GM23338 (cell line): ENCODE data around the gene ESM1. TPM values are rescaled to one million over a fixed set of nuclear protein-coding genes. Genes with fewer than 3 reads are reported as not detected.

Source experiments
- ATAC-seq: fragments of 200-7000 bp; cut with Tn5 transposase; 3 replicates; pipeline ENCODE4 v1.9.1; 2020
- DNase-seq: peaks from one replicate; pipeline ENCODE4 v3.0.0-alpha.2; 2015; ENCODE audit warnings: low spot score
- H2AFZ ChIP-seq: fragments of 200-600 bp; sonication (generic); 2 replicates; pipeline ENCODE4 v1.8.0; 2016; ENCODE audit warnings: antibody characterized with exemption, mild to moderate bottlenecking, moderate library complexity
- H3F3A ChIP-seq: fragments of 200-600 bp; sonication (generic); replicated peaks from 2 replicates; pipeline ENCODE4 v1.8.0; 2017; ENCODE audit warnings: antibody characterized with exemption, mixed run types, low read depth
- H3K27ac ChIP-seq: fragments of 200-600 bp; sonication (generic); 2 replicates; pipeline ENCODE4 v1.6.1; 2016; ENCODE audit warnings: low read depth
- H3K27me3 ChIP-seq: fragments of 200-600 bp; sonication (generic); 2 replicates; pipeline ENCODE4 v1.8.0; 2016; ENCODE audit warnings: mild to moderate bottlenecking, mixed run types, moderate library complexity; ENCODE audit not compliant: insufficient read depth
- H3K36me3 ChIP-seq: fragments of 200-600 bp; sonication (generic); 2 replicates; pipeline ENCODE4 v1.8.0; 2016; ENCODE audit warnings: mild to moderate bottlenecking; ENCODE audit not compliant: insufficient read depth
- H3K4me1 ChIP-seq: fragments of 200-600 bp; sonication (generic); 2 replicates; pipeline ENCODE4 v1.8.0; 2016; ENCODE audit warnings: mild to moderate bottlenecking, moderate library complexity; ENCODE audit not compliant: insufficient read depth
- H3K4me2 ChIP-seq: fragments of 200-600 bp; sonication (generic); 2 replicates; pipeline ENCODE4 v1.7.1; 2017; ENCODE audit warnings: mixed run types
- H3K4me3 ChIP-seq: fragments of 200-600 bp; sonication (generic); 2 replicates; pipeline ENCODE4 v1.6.1; 2016; ENCODE audit warnings: mixed run types
- H3K79me2 ChIP-seq: fragments of 200-600 bp; sonication (generic); replicated peaks from 2 replicates; pipeline ENCODE4 v1.8.0; 2017; ENCODE audit warnings: mild to moderate bottlenecking; ENCODE audit not compliant: insufficient read depth
- H3K9me2 ChIP-seq: fragments of 200-600 bp; sonication (generic); 2 replicates; pipeline ENCODE4 v1.8.0; 2017; ENCODE audit not compliant: insufficient read depth
- H4K20me1 ChIP-seq: fragments of 200-600 bp; sonication (generic); replicated peaks from 2 replicates; pipeline ENCODE4 v1.8.0; 2017; ENCODE audit warnings: mild to moderate bottlenecking; ENCODE audit not compliant: insufficient read depth
- H3K27ac Mint-ChIP-seq: 2 replicates; pipeline ENCODE4 v1.8.0; 2020; ENCODE audit warnings: inconsistent platforms, mild to moderate bottlenecking, moderate library complexity, mixed read lengths
- H3K27me3 Mint-ChIP-seq: 3 replicates; pipeline ENCODE4 v1.8.0; 2022; ENCODE audit warnings: low read depth, mild to moderate bottlenecking, moderate library complexity, mixed read lengths, inconsistent platforms; ENCODE audit not compliant: insufficient read depth, poor library complexity
- H3K36me3 Mint-ChIP-seq: 3 replicates; pipeline ENCODE4 v1.8.0; 2021; ENCODE audit warnings: low read depth, mild to moderate bottlenecking, inconsistent platforms, moderate library complexity, mixed read lengths
- H3K4me1 Mint-ChIP-seq: 3 replicates; pipeline ENCODE4 v1.8.0; 2020; ENCODE audit warnings: mild to moderate bottlenecking, inconsistent platforms, mixed read lengths
- H3K4me3 Mint-ChIP-seq: 3 replicates; pipeline ENCODE4 v1.8.0; 2021; ENCODE audit warnings: moderate library complexity, mild to moderate bottlenecking, inconsistent platforms, mixed read lengths
- H3K9me3 Mint-ChIP-seq: 3 replicates; pipeline ENCODE4 v1.8.0; 2020; ENCODE audit warnings: moderate library complexity, mild to moderate bottlenecking, inconsistent platforms, mixed read lengths
- CREB1 ChIP-seq: fragments of 250-450 bp; sonication (Bioruptor Pico); IDR thresholded peaks from 2 replicates; pipeline ENCODE4 v1.5.0; 2020; ENCODE audit warnings: low read depth, mild to moderate bottlenecking, moderate library complexity
- EZH2 ChIP-seq: fragments of 200-600 bp; sonication (generic); IDR thresholded peaks from one replicate; pipeline ENCODE4 v1.8.0; 2017; ENCODE audit warnings: antibody characterized with exemption, mild to moderate bottlenecking, low read depth; ENCODE audit not compliant: unreplicated experiment
- JUNB ChIP-seq: IDR thresholded peaks from one replicate; pipeline ENCODE4 v1.6.1; 2016; ENCODE audit warnings: antibody characterized with exemption; ENCODE audit not compliant: unreplicated experiment
- NANOG ChIP-seq: IDR thresholded peaks from 2 replicates; pipeline ENCODE4 v1.6.1; 2016; ENCODE audit warnings: antibody characterized with exemption, borderline replicate concordance
- POLR2AphosphoS5 ChIP-seq: IDR thresholded peaks from 2 replicates; pipeline ENCODE4 v1.6.1; 2016; ENCODE audit warnings: antibody characterized with exemption, low read depth
- STAT1 ChIP-seq: IDR thresholded peaks from one replicate; pipeline ENCODE4 v1.6.1; 2016; ENCODE audit warnings: antibody characterized with exemption; ENCODE audit not compliant: unreplicated experiment
- ZNF114 ChIP-seq: fragments of 250-450 bp; sonication (Bioruptor Pico); IDR thresholded peaks from 2 replicates; pipeline ENCODE4 v1.5.0; 2020; ENCODE audit warnings: mild to moderate bottlenecking, moderate library complexity
- ZNF331 ChIP-seq: fragments of 250-450 bp; sonication (Bioruptor Pico); IDR thresholded peaks from 2 replicates; pipeline ENCODE4 v1.5.0; 2020; ENCODE audit warnings: low read depth, mild to moderate bottlenecking, moderate library complexity
- ZNF462 ChIP-seq: fragments of 250-450 bp; sonication (Bioruptor Pico); IDR thresholded peaks from 2 replicates; pipeline ENCODE4 v1.5.0; 2020; ENCODE audit warnings: mild to moderate bottlenecking, moderate library complexity
- polyA plus RNA-seq: library from polyadenylated mRNA; unstranded; fragments of >200 nt; fragmentation: Nextera tagmentation; extraction: Ambion mirVana; gene quantifications from 2 replicates; pipeline ENCODE4 v1.2.1, GENCODE V29; 2016
- total RNA-seq: library from RNA; depleted of rRNA; stranded (reverse); fragments of >200 nt; shearing (Covaris generic); gene quantifications from 2 replicates; pipeline ENCODE4 v1.2.3, GENCODE V29; 2014
- TF ChIP-seq, protein P1 (sequence below): IDR thresholded peaks from one replicate; pipeline ENCODE4 v1.6.1; 2018; ENCODE audit warnings: antibody characterized with exemption; ENCODE audit not compliant: unreplicated experiment
- TF ChIP-seq, protein P2 (sequence below), 2 experiments: fragments of 200-600 bp in 1 of 2; sonication (generic) in 1 of 2; conservative IDR thresholded peaks; 2 replicates each; pipeline versions ENCODE4 v1.5.1 to v1.6.1; 2016 to 2017; ENCODE audit warnings: antibody characterized with exemption in 2 of 2, low read depth in 2 of 2, mild to moderate bottlenecking in 2 of 2, moderate library complexity in 1 of 2

The ESM1 gene
- total and polyA plus RNA-seq, 2 experiments from 2014 or later, result 0.14 TPM; not detected in 1

- Histone ChIP-seq H3K27ac (no peak overlapping the region), H3K4me2 (no peak overlapping the region), H3K4me3 (no peak overlapping the region), H4K20me1 (no peaks in the 10 kb centered on the region), H3K27me3 (no peaks in the 10 kb centered on the region), H3F3A (no peaks in the 10 kb centered on the region), H3K4me1 (no peaks in the 10 kb centered on the region), H2AFZ (peak overlapping the region; percentile 32; the same call in 1 of the 2 replicates), H3K36me3 (no peaks in the 10 kb centered on the region), H3K9me2 (no peaks in the 10 kb centered on the region), H3K79me2 (no peaks in the 10 kb centered on the region)
- ATAC-seq, result no peak
- no peaks in the 10 kb centered on the region for H3K27me3 Mint-ChIP-seq
- no peaks in the 10 kb centered on the region for H3K36me3 Mint-ChIP-seq
- no peak for DNase-seq
- no peak for TF ChIP-seq CREB1 (CRISPR knock-in tag)
- TF ChIP-seq NANOG, result no peak
- TF ChIP-seq POLR2AphosphoS5, result no peak
- TF ChIP-seq ZNF114 (CRISPR knock-in tag), result no peak
- no peak for TF ChIP-seq STAT1
- TF ChIP-seq, protein P1, sequence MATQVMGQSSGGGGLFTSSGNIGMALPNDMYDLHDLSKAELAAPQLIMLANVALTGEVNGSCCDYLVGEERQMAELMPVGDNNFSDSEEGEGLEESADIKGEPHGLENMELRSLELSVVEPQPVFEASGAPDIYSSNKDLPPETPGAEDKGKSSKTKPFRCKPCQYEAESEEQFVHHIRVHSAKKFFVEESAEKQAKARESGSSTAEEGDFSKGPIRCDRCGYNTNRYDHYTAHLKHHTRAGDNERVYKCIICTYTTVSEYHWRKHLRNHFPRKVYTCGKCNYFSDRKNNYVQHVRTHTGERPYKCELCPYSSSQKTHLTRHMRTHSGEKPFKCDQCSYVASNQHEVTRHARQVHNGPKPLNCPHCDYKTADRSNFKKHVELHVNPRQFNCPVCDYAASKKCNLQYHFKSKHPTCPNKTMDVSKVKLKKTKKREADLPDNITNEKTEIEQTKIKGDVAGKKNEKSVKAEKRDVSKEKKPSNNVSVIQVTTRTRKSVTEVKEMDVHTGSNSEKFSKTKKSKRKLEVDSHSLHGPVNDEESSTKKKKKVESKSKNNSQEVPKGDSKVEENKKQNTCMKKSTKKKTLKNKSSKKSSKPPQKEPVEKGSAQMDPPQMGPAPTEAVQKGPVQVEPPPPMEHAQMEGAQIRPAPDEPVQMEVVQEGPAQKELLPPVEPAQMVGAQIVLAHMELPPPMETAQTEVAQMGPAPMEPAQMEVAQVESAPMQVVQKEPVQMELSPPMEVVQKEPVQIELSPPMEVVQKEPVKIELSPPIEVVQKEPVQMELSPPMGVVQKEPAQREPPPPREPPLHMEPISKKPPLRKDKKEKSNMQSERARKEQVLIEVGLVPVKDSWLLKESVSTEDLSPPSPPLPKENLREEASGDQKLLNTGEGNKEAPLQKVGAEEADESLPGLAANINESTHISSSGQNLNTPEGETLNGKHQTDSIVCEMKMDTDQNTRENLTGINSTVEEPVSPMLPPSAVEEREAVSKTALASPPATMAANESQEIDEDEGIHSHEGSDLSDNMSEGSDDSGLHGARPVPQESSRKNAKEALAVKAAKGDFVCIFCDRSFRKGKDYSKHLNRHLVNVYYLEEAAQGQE, result no peak
- no peak for TF ChIP-seq EZH2
- no peak for TF ChIP-seq ZNF331
- no peak for TF ChIP-seq JUNB
- TF ChIP-seq, protein P2, sequence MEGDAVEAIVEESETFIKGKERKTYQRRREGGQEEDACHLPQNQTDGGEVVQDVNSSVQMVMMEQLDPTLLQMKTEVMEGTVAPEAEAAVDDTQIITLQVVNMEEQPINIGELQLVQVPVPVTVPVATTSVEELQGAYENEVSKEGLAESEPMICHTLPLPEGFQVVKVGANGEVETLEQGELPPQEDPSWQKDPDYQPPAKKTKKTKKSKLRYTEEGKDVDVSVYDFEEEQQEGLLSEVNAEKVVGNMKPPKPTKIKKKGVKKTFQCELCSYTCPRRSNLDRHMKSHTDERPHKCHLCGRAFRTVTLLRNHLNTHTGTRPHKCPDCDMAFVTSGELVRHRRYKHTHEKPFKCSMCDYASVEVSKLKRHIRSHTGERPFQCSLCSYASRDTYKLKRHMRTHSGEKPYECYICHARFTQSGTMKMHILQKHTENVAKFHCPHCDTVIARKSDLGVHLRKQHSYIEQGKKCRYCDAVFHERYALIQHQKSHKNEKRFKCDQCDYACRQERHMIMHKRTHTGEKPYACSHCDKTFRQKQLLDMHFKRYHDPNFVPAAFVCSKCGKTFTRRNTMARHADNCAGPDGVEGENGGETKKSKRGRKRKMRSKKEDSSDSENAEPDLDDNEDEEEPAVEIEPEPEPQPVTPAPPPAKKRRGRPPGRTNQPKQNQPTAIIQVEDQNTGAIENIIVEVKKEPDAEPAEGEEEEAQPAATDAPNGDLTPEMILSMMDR (conservative IDR thresholded peaks at IDR 0.05; ENCODE audit: low read depth in 2 of 2), result no peak
- H3K4me3 Mint-ChIP-seq, result no peak overlapping the region
- peaks cover 4% of the 10 kb centered on the region; the same call in 2 of the 3 replicates for H3K4me1 Mint-ChIP-seq
- H3K27ac Mint-ChIP-seq, result no peak overlapping the region
- 0 out of 3 replicates have a peak, but pooled peaks cover 4% of the 10 kb centered on the region for H3K9me3 Mint-ChIP-seq
These were observed 19.6 kb downstream of the ESM1 start for GRCh38 chr5:54965806-54966205.

GRCh38 chr5:54964405-54964804 is 21.0 kb downstream of the ESM1 start:
- Histone ChIP-seq H3K27me3 (no peaks in the 10 kb centered on the region), H4K20me1 (no peaks in the 10 kb centered on the region), H3K4me2 (no peak overlapping the region), H3K9me2 (no peaks in the 10 kb centered on the region), H3K36me3 (no peaks in the 10 kb centered on the region), H3K4me1 (no peaks in the 10 kb centered on the region), H3K4me3 (no peak overlapping the region), H3K27ac (no peak overlapping the region), H2AFZ (no peak overlapping the region), H3F3A (no peaks in the 10 kb centered on the region), H3K79me2 (no peaks in the 10 kb centered on the region)
- no peaks in the 10 kb centered on the region for H3K27me3 Mint-ChIP-seq
- peaks cover 2% of the 10 kb centered on the region; the same call in 1 of the 3 replicates for H3K4me1 Mint-ChIP-seq
- ATAC-seq (no peak), DNase-seq (no peak)
- H3K27ac Mint-ChIP-seq, result no peak overlapping the region
- H3K36me3 Mint-ChIP-seq, result no peaks in the 10 kb centered on the region
- H3K4me3 Mint-ChIP-seq, result no peak overlapping the region
- H3K9me3 Mint-ChIP-seq, result 0 out of 3 replicates have a peak, but pooled peaks cover 4% of the 10 kb centered on the region
- TF ChIP-seq ZNF462 (CRISPR knock-in tag) (no peak), POLR2AphosphoS5 (no peak)
